HG03139 (cell line): ENCODE data around the gene NAV2.

ENCODE experiments used
- ATAC-seq: cut with Tn5 transposase; IDR thresholded peaks from one replicate; pipeline ENCODE4 v1.9.1; 2021; ENCODE audit not compliant: unreplicated experiment

Gene NAV2

GRCh38 chr11:19739872-19740271, 27.2 kb downstream of the NAV2 start:
- ATAC-seq, result no peak

GRCh38 chr11:19740586-19740985, 27.9 kb downstream of the NAV2 start:
- ATAC-seq, result no peak

- ATAC-seq, result peak; percentile 75
Measured at GRCh38 chr11:19742588-19743292, 30.1 kb downstream of the NAV2 start.

- ATAC-seq, result no peak
Measured at GRCh38 chr11:19743622-19744021, 31.0 kb downstream of the NAV2 start.

- ATAC-seq, result no peak
Measured at GRCh38 chr11:19744130-19744529, 31.5 kb downstream of the NAV2 start.

GRCh38 chr11:19746086-19746485, 33.4 kb downstream of the NAV2 start:
- ATAC-seq, result no peak

- no peak for ATAC-seq
Measured at GRCh38 chr11:19747634-19748033, 35.0 kb downstream of the NAV2 start.

- ATAC-seq, result no peak
Measured at GRCh38 chr11:19751055-19751454, 38.4 kb downstream of the NAV2 start.

- ATAC-seq, result no peak
Measured at GRCh38 chr11:19753451-19754106, 40.9 kb downstream of the NAV2 start.

GRCh38 chr11:19756675-19757475, 44.2 kb downstream of the NAV2 start:
- no peak for ATAC-seq

GRCh38 chr11:19759389-19759788, 46.8 kb downstream of the NAV2 start:
- ATAC-seq, result no peak

GRCh38 chr11:19762266-19762665, 49.6 kb downstream of the NAV2 start:
- no peak for ATAC-seq

- ATAC-seq, result no peak
Measured at GRCh38 chr11:19763330-19763729, 50.7 kb downstream of the NAV2 start.

GRCh38 chr11:19766206-19766605, 53.6 kb downstream of the NAV2 start:
- no peak for ATAC-seq

- ATAC-seq, result no peak
Measured at GRCh38 chr11:19766810-19767209, 54.2 kb downstream of the NAV2 start.

- ATAC-seq, result no peak
Measured at GRCh38 chr11:19767627-19768151, 55.1 kb downstream of the NAV2 start.

- no peak for ATAC-seq
Measured at GRCh38 chr11:19768197-19768596, 55.6 kb downstream of the NAV2 start.

- ATAC-seq, result no peak
Measured at GRCh38 chr11:19768815-19769214, 56.2 kb downstream of the NAV2 start.

GRCh38 chr11:19769820-19770219, 57.2 kb downstream of the NAV2 start:
- no peak for ATAC-seq

- ATAC-seq, result no peak
Measured at GRCh38 chr11:19770277-19770676, 57.6 kb downstream of the NAV2 start.

- ATAC-seq, result no peak
Measured at GRCh38 chr11:19771463-19771862, 58.8 kb downstream of the NAV2 start.

- no peak for ATAC-seq
Measured at GRCh38 chr11:19772480-19772879, 59.8 kb downstream of the NAV2 start.
